Stimulated activated CD8-positive, alpha-beta memory T cell treated with anti-CD3 and anti-CD28 coated beads, Interleukin-4, amount 100 ng/mL, for 4 hours (primary cell): ENCODE data around the gene PRSS56.
"Not testable (repeated sequence)": the region's sequence is repeated elsewhere in the genome, so short reads cannot be mapped to it uniquely, and the experiment has no call there.

Experiments used
- DNase-seq, 2 donors: peaks; one replicate each; pipeline ENCODE4 v3.0.0-alpha.2; 2020; ENCODE audit warnings: low read depth in 2 of 2, low spot score in 1 of 2

Gene PRSS56

GRCh38 chr2:232568161-232568560 is 48.0 kb downstream of the PRSS56 start:
- no peak for DNase-seq

GRCh38 chr2:232569541-232569940 is 49.4 kb downstream of the PRSS56 start:
- no peak for DNase-seq

- DNase-seq, result not testable (repeated sequence)
These were observed 50.3 kb downstream of the PRSS56 start for GRCh38 chr2:232570481-232570880.

- no peak for DNase-seq
These were observed 50.9 kb downstream of the PRSS56 start for GRCh38 chr2:232571026-232571474.

GRCh38 chr2:232573042-232573441 is 52.9 kb downstream of the PRSS56 start:
- no peak for DNase-seq

GRCh38 chr2:232573771-232574435 is 53.7 kb downstream of the PRSS56 start:
- DNase-seq, result no peak

- DNase-seq, result no peak
These were observed 54.7 kb downstream of the PRSS56 start for GRCh38 chr2:232574674-232575403.
